Thyroid gland (tissue), 4 donors: ENCODE data around the gene ATR.

ENCODE experiments used
- POLR2A ChIP-seq, 2 donors: fragments of 450-650 bp; IDR thresholded peaks; one replicate each; pipeline ENCODE4 v1.6.1; 2017; ENCODE audit warnings: antibody characterized with exemption in 2 of 2, mild to moderate bottlenecking in 2 of 2, moderate library complexity in 1 of 2
- TF ChIP-seq, protein P1 (sequence below), 6 experiments: fragments of 200-600 bp in 3 of 6; fragments of 450-650 bp in 3 of 6; sonication (generic) in 3 of 6; IDR thresholded peaks; one replicate each; pipeline ENCODE4 v1.5.1; 2016 to 2019; ENCODE audit warnings: antibody characterized with exemption in 6 of 6, mild to moderate bottlenecking in 2 of 6, inconsistent platforms in 1 of 6, moderate library complexity in 1 of 6

DNA sequence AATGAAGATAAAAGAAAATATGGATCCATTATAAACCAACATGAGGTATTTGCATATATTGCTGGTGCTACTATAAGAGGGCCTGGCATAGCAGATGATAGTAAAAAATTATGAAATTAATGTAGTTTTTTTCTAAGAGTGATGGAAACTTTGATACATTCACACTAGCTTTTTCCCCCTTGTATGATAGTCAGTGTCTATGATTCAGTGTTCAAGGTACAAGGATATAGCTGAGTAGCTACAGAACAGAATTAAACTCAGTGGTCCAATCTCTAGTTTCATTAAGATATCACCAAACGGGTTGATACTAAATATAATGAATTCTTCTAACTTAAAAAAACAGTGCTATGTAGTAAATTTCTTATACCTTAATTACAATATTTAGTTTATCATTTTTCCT is 80.8 kb downstream of the ATR start:
- TF ChIP-seq, protein P1, sequence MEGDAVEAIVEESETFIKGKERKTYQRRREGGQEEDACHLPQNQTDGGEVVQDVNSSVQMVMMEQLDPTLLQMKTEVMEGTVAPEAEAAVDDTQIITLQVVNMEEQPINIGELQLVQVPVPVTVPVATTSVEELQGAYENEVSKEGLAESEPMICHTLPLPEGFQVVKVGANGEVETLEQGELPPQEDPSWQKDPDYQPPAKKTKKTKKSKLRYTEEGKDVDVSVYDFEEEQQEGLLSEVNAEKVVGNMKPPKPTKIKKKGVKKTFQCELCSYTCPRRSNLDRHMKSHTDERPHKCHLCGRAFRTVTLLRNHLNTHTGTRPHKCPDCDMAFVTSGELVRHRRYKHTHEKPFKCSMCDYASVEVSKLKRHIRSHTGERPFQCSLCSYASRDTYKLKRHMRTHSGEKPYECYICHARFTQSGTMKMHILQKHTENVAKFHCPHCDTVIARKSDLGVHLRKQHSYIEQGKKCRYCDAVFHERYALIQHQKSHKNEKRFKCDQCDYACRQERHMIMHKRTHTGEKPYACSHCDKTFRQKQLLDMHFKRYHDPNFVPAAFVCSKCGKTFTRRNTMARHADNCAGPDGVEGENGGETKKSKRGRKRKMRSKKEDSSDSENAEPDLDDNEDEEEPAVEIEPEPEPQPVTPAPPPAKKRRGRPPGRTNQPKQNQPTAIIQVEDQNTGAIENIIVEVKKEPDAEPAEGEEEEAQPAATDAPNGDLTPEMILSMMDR (IDR thresholded peaks at IDR 0.05) = no peak
- no peak for TF ChIP-seq POLR2A (IDR thresholded peaks at IDR 0.05)
